GM10266 (cell line): ENCODE results near the gene C3orf80.

ENCODE experiments used
- DNase-seq: peaks from one replicate; pipeline ENCODE4 v3.0.0; 2012; ENCODE audit errors: extremely low spot score
- CTCF ChIP-seq: IDR thresholded peaks from 2 replicates; pipeline ENCODE4 v1.5.1; 2012; ENCODE audit warnings: mild to moderate bottlenecking, low read depth; ENCODE audit not compliant: control insufficient read depth, insufficient read depth; ENCODE audit errors: missing control alignments

The C3orf80 gene

GRCh38 chr3:160218136-160218535 lies 7.1 kb upstream of the C3orf80 start:
- no peak for TF ChIP-seq CTCF
- DNase-seq, result no peak

DNA sequence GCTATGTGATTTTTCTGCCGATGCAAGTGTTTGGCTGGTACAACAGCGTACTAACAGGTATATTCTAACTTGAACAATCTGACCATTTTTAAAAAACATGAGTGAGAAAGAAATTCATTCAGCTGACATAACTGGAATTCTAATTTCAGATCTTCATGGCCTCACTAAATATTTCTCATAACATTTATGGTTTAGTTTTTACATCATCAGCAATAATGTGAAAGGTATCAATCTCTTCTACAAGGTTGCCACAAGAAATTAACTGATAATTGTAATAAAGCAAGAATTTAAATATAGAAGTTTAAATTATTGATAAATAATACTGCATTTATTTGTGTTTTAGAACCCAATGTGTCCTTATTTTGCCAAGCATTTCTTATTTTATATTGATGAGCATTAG lies 5.2 kb upstream of the C3orf80 start:
- no peak for TF ChIP-seq CTCF
- DNase-seq, result no peak

DNA sequence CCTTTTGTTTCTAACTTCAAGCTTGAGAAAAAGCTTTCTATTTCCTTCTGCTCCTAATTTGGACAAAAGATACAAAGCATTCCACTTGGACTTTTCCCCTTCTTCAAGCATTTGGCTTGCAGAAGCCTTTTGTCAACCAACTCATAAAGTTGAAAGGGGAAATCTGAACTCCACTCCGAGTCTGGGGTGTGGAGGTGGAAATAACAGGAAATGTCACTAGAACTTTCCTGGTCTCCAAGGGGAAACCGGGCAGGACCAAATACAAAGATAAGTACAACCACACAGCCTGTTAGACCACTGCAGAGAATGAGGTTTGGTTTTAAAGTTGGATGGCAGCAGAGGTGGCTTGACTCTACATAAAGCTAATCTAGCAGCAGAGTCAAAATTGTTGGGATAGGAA lies 4.2 kb upstream of the C3orf80 start:
- DNase-seq, result no peak
- no peak for TF ChIP-seq CTCF

DNA sequence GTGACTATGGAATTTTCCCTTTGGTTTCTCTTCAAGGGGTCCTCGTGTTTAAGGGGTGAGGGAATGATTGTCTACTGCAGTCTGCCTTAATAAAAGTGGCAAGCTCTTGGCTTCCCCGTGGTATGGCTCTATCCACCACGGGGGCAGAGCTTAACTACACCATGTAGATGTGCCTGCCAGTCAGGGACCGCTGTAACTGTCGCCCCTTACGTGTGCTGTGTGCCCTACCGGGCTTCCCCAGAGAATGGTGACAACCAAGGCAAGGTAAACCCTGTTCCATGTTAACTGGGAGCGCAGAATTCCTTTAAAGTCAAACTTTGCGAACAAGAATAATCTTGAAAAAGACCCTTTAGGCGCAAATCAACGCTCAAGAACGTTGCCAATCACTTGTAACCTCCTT lies 966 bp upstream of the C3orf80 start:
- peak; percentile 22 for DNase-seq
- TF ChIP-seq CTCF, result no peak

DNA sequence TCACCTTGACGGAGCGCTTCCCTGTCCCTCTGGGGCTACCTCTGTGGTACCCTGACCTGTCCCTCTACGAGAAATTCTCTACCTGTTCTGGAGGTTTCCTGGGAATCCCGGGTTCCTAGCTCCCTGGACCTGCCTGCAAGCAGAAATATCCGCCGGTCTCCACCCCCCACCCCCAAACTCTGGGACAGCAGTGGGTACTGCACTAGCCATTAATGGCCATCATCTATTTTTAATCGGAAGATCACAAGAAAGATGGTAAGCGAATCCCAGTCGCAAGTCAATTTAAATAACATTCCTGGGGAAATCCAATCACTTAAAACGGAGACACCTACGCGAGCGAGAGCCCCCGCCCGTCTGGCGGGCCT lies 429 bp upstream of the C3orf80 start:
- no peak for TF ChIP-seq CTCF
- no peak for DNase-seq

GRCh38 chr3:160226026-160226907 lies 1.0 kb downstream of the C3orf80 start:
- DNase-seq, result peak; percentile 43
- TF ChIP-seq CTCF, result no peak

DNA sequence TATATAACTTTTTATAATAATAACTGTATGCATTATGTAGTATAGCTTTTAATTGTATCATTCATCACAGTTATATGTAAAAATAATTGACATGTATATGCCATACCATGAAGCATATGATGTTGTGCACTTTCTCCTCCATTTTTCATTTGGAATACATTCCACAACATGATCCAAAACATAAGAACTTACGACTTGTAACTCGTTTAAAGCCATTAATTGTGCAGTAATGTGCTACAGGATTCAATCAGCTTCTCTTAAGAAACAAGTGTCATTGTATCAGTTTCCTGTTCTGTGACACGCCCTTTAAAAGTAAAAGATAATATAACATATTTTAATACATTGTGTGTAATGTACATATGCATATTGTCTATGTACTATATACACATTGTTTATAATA lies 2.2 kb downstream of the C3orf80 start:
- no peak for DNase-seq

More for the DNA sequence above, 2.2 kb downstream of the C3orf80 start:
- no peak for TF ChIP-seq CTCF
